GM18951 (cell line): ENCODE measurements around the gene OSM.

ENCODE experiments used
- POLR2A ChIP-seq: IDR thresholded peaks from 4 replicates; pipeline ENCODE4 v1.6.1; 2011; ENCODE audit warnings: mild to moderate bottlenecking; ENCODE audit not compliant: insufficient read length, insufficient read depth; ENCODE audit errors: extremely low read depth
- in situ Hi-C: fragments of 300-500 bp; cut with MboI; formaldehyde crosslinking; loops from one replicate; pipeline ENCODE4 v1.12.0; 2022; ENCODE audit warnings: low sequenced_read_pairs, mixed read lengths, inconsistent platforms; ENCODE audit not compliant: unreplicated experiment

OSM gene

DNA sequence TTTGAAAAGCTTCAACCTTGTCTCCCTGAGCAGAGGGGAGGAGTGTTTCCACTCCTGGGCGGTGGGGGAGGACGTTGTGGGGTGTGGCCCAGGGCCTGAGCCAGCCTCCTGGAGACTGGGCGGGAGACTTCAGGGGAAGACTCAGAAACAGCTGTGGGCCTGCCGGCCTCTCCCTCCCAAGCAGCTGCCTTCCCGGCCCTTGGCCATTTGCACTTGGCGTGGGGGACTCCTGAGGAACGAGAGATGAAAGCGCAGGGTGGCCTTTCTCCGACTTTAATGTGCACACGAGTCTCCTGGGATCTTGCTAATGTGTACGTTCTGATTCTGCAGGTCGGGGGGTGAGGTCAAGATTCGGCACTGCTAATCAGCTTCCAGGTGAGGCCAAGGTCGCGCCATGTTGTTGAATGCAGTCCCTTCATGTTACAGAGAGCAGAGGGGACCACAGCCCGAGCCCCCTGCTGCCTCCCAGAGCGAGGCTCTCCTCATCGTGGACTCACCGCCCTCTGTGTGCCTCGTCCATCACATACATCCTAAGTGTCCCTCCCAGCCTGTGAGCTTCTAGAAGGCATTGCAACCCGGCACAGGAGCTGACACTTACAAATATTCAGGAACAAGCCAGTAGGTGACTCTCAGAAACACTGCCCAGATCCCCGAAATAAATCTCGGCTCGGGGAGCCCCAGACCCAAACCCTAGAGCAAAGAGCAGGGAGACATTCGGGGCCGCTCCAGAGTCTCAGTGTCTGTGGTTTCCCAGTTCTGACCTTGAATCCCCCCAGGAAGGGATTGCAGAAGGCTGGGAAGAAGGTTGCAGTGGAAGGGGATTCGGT, 27.8 kb downstream of the OSM start:
- in situ Hi-C loops: loop anchor here (25.0 kb wide), 1 partner anchor 127 kb away; no protein-coding TSS in a partner anchor
- TF ChIP-seq POLR2A: no peak

DNA sequence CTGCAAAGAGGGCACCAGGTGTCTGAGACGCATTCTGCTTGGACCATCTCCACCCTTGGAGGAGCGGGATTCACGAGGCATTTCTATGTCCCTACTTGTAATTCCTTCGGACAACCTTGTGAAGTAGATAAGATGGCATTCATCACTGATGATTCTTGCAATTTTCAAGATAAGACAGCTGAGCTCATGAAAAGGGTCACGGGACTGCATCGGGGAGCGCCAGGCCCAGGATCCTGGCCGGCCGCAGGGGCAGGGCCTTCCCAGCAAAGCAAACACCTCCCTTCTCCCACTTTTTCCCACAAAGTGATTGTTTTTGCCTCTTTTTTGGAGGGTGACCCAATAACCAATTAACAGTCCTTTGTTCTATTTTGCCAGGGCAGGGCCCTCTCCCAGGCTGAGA, 28.5 kb downstream of the OSM start:
- in situ Hi-C loops: loop anchor here (25.0 kb wide), 1 partner anchor 126 kb away; no protein-coding TSS in a partner anchor

GRCh38 chr22:30236875-30237274, 29.8 kb downstream of the OSM start:
- in situ Hi-C loops: loop anchor here (25.0 kb wide), 1 partner anchor 125 kb away; no protein-coding TSS in a partner anchor
- TF ChIP-seq POLR2A: no peak

More for the DNA sequence above, 28.5 kb downstream of the OSM start:
- no peak for TF ChIP-seq POLR2A

GRCh38 chr22:30235687-30236170, 30.9 kb downstream of the OSM start:
- in situ Hi-C loops: loop anchor here (25.0 kb wide), 1 partner anchor 123 kb away; no protein-coding TSS in a partner anchor
- TF ChIP-seq POLR2A: no peak

DNA sequence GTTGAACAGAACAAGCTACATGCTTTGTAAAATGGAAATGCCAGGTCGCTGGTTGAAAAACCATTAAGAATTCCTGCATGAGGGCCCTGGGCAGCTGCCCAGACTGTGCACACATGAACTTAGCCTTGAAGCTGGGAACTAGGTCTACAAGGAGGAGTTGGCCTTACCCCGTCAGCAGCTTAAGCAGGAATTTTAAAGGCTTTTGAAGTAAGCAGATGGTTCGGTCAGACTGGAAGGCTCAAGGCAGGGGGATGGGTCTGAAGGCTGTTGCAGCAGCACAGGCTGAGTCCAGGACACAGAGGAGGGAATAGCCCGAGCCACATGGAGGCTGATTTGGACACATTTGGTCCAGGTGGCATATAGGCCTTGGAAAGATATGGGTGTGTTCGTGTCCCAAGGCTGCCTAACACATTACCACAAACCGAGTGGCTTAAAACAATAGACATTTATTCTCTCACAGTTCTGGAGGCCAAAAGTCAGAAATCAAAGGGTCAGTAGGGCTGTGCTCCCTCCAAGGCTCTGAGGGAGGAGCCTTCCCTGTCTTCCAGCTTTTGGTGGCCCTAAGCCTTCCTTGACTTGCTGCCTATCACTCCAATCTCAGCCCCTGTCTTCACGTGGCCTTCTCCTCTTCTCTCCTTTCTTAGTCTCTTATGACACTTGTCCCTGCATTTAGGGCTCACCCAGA, 31.7 kb downstream of the OSM start:
- TF ChIP-seq POLR2A: no peak
- in situ Hi-C loops: loop anchor here (25.0 kb wide), 1 partner anchor 123 kb away; no protein-coding TSS in a partner anchor

- in situ Hi-C loops: loop anchor here (25.0 kb wide), 1 partner anchor 122 kb away; no protein-coding TSS in a partner anchor
These were observed 32.3 kb downstream of the OSM start for GRCh38 chr22:30234325-30234724.

- no peak for TF ChIP-seq POLR2A
- in situ Hi-C loops: loop anchor here (25.0 kb wide), 1 partner anchor 121 kb away; no protein-coding TSS in a partner anchor
These were observed 33.1 kb downstream of the OSM start for GRCh38 chr22:30233582-30233981.

GRCh38 chr22:30232716-30233218, 33.9 kb downstream of the OSM start:
- TF ChIP-seq POLR2A: no peak
- in situ Hi-C loops: loop anchor here (25.0 kb wide), 1 partner anchor 120 kb away; no protein-coding TSS in a partner anchor

DNA sequence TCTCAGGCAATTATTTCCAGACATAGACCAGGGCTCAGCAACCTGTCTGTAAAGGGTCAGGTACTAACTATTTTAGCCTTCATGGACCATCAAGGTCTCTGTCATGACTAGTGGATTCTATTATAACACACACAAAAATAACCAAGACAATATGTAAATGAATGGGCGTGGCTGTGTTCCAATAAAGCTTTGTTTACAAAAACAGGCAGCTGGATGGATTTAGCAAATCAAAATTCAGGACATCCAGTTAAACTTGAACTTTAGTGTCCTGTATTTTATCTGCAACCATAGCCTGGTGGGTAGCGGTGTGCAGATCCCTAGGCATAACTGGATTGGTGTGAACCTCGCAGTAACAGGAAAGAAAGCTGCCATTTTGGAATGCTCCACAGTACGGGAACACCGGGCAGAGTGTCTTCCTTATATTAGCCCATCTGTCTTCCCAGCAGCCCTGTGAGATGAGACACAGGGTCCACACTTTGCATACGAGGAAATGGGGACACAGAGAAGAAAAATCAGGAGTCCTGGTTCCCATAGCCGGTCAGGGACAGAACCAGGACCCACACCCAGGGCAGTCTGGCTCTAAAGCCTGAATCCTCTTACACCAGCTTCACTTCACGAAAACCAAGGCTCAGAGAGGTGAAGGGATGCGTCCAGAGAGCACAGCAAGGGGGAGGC, 35.7 kb downstream of the OSM start:
- in situ Hi-C loops: loop anchor here (25.0 kb wide), 1 partner anchor 119 kb away; no protein-coding TSS in a partner anchor

DNA sequence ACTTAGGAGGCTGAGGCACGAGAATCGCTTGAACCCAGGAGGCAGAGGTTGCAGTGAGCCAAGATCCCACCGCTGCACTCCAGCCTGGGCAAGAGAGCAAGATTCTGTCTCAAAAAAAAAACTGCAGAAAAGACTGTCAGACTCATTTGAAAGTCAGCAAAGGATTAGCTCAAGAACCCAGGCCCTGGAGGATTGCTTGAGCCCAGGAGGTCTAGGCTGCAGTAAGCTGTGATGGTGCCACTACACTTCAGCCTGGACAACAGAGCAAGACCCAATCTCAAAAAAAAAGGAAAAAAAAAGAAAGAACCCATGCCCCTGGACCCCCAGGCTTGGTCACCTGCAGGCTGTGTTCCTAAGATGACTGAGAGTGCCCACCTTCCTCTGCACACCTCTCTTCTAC, 36.3 kb downstream of the OSM start:
- TF ChIP-seq POLR2A: no peak
- in situ Hi-C loops: loop anchor here (25.0 kb wide), 1 partner anchor 118 kb away; no protein-coding TSS in a partner anchor

More for the DNA sequence above, 35.7 kb downstream of the OSM start:
- no peak for TF ChIP-seq POLR2A

DNA sequence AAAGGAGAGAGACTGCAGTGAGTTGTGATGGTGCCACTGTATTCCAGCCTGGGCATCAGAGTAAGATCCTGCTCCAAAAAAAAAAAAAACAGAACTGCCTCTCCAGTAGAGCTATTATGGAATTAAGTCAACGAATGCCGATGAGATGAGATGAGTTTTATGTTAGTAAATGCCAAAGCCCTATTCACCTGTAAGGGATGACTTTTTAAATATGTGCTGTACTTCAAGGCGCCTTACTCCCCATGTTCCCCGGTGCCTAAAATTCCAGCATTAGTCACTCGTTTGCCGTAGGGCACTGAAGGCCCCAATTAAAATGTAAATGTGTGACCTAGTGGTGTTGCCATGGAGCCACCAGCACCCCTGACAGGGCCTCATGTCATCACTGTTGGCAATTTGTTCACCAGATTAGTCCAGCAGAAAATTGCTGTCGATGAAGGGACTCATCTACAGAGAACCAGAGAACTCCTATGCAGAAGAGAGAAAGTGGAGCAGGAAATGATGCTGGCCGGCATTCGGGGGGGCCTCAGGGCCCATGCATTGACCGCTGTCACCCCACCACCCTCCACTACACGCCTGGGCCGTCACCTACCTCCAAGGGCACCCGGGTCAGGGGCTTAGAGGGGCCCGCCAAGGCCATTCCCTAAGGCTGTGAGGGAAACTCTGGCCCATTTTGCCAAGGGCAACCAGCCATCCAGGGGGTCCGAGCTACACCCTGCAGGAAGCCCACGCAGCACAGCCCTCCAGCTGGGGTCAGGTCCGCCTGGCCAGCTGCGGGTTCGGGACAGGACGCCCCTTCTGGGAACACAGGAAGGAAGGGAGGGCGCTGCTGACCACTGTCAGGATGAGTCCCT, 37.9 kb downstream of the OSM start:
- in situ Hi-C loops: loop anchor here (25.0 kb wide), 1 partner anchor 116 kb away; no protein-coding TSS in a partner anchor
- no peak for TF ChIP-seq POLR2A
